ENCODE results near the gene SYT17.

Gene SYT17

DNA sequence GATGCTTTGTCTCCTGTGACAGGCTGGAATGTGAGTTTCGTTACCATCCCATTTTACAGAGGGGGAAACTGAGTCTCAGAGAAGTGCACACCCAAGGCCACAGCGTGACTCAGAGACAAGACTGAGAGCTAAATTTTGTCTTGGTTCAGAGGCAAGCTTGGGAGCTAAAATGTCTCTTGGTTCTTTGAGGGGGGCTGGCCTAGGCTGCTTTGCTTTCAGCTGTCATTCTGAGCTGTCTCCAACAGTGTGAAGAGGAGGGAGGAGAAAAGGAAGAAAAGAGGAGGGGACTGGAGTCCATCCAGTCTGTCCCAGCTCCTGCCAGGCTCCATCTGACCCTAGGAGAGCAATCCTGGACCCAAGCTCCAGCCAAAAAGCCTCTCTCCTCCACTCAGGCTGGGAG, 117.4 kb downstream of the SYT17 start, which contains the start of gene CLEC19A:
CLEC19A (plus strand) TSS at position 301 of the 400 bp plus-strand sequence. CDS start 121 bp downstream, outside the sequence.
- TF ChIP-seq FOXP2 (optimal IDR thresholded peaks at IDR 0.05; ENCODE audit: borderline replicate concordance, extremely low read depth, extremely low read length, insufficient read depth) (no peak), REST (IDR thresholded peaks at IDR 0.05; ENCODE audit: insufficient read depth in 1 of 2, low read depth in 2 of 2, low read length in 2 of 2) (no peak), SIN3A (IDR thresholded peaks at IDR 0.05; ENCODE audit: borderline replicate concordance, insufficient read depth, low read length) (no peak), TAF1 (IDR thresholded peaks at IDR 0.05; ENCODE audit: borderline replicate concordance, insufficient read depth, low read length) (no peak), POLR2AphosphoS5 (IDR thresholded peaks at IDR 0.05; ENCODE audit: low read depth, low read length) (no peak)

DNA sequence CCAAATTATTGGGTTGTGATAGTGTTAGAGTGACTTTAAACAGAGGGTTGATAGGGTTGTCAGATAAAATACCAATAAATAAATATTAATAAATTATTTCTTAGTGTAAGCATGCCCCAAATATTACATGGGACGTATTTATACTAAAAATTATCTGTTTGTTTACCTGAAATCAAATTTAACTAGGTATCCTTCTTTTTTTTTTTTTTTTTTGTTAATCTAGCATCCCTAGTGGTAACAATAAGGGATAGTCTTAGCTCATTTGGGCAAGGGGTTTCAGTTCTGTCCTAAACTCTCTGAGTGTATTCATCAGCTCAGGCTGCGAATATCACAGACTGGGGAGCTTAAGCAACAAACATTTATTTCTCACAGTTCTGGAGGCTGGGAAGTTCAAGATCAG, 118.8 kb downstream of the SYT17 start:
- TF ChIP-seq TAF1 (IDR thresholded peaks at IDR 0.05; ENCODE audit: borderline replicate concordance, insufficient read depth, low read length) = no peak
- no peak for TF ChIP-seq FOXP2 (optimal IDR thresholded peaks at IDR 0.05; ENCODE audit: borderline replicate concordance, extremely low read depth, extremely low read length, insufficient read depth)
- TF ChIP-seq REST (IDR thresholded peaks at IDR 0.05; ENCODE audit: insufficient read depth in 1 of 2, low read depth in 2 of 2, low read length in 2 of 2) = no peak
- TF ChIP-seq SIN3A (IDR thresholded peaks at IDR 0.05; ENCODE audit: borderline replicate concordance, insufficient read depth, low read length) = no peak

DNA sequence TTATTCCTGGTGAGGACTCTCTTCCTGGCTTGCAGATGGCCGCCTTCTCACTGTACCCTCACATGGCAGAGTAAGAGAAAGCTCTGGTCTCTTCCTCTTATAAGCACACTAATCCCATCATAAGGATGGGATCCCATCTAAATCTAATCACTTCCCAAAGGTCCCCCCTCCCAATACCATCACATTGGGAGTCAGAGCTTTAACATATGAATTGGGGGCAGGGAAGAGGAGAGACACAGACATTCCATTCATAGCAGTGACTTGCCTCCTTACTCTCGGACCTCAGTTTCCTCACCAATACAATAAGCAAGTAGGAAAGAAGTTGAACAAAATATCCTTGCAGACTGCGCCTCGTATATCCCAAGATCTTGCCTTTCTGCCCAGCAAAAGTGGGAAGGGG, 119.2 kb downstream of the SYT17 start:
- TF ChIP-seq POLR2AphosphoS5 (IDR thresholded peaks at IDR 0.05; ENCODE audit: low read depth, low read length) (no peak), SIN3A (IDR thresholded peaks at IDR 0.05; ENCODE audit: borderline replicate concordance, insufficient read depth, low read length) (no peak), FOXP2 (optimal IDR thresholded peaks at IDR 0.05; ENCODE audit: borderline replicate concordance, extremely low read depth, extremely low read length, insufficient read depth) (no peak), TAF1 (IDR thresholded peaks at IDR 0.05; ENCODE audit: borderline replicate concordance, insufficient read depth, low read length) (no peak), REST (IDR thresholded peaks at IDR 0.05; ENCODE audit: insufficient read depth in 1 of 2, low read depth in 2 of 2, low read length in 2 of 2) (no peak)

- no peak for TF ChIP-seq SIN3A (IDR thresholded peaks at IDR 0.05; ENCODE audit: borderline replicate concordance, insufficient read depth, low read length)
- no peak for TF ChIP-seq REST (IDR thresholded peaks at IDR 0.05; ENCODE audit: insufficient read depth in 1 of 2, low read depth in 2 of 2, low read length in 2 of 2)
- no peak for TF ChIP-seq TAF1 (IDR thresholded peaks at IDR 0.05; ENCODE audit: borderline replicate concordance, insufficient read depth, low read length)
- no peak for TF ChIP-seq FOXP2 (optimal IDR thresholded peaks at IDR 0.05; ENCODE audit: borderline replicate concordance, extremely low read depth, extremely low read length, insufficient read depth)
- no peak for TF ChIP-seq POLR2AphosphoS5 (IDR thresholded peaks at IDR 0.05; ENCODE audit: low read depth, low read length)
These were observed 121.1 kb downstream of the SYT17 start for GRCh38 chr16:19288872-19289799.
